LNCaP clone FGC (cell line): Measurements from ENCODE around the gene HOOK2.
"Not testable (repeated sequence)": the region's sequence is repeated elsewhere in the genome, so short reads cannot be mapped to it uniquely, and the experiment has no call there.

Experiments
- DNase-seq: peaks from one replicate; pipeline ENCODE4 v3.0.0-alpha.2; 2011; ENCODE audit warnings: low read depth
- H3K4me3 ChIP-seq: 2 replicates; pipeline ENCODE4 v1.5.1; 2011; ENCODE audit warnings: mild to moderate bottlenecking, low read depth, low read length, control low read depth
- TF ChIP-seq, protein P1 (sequence below): IDR thresholded peaks from 2 replicates; pipeline ENCODE4 v1.5.1; 2012; ENCODE audit warnings: mild to moderate bottlenecking; ENCODE audit not compliant: control insufficient read depth, insufficient read depth; ENCODE audit errors: extremely low read depth

HOOK2 gene, protein sequence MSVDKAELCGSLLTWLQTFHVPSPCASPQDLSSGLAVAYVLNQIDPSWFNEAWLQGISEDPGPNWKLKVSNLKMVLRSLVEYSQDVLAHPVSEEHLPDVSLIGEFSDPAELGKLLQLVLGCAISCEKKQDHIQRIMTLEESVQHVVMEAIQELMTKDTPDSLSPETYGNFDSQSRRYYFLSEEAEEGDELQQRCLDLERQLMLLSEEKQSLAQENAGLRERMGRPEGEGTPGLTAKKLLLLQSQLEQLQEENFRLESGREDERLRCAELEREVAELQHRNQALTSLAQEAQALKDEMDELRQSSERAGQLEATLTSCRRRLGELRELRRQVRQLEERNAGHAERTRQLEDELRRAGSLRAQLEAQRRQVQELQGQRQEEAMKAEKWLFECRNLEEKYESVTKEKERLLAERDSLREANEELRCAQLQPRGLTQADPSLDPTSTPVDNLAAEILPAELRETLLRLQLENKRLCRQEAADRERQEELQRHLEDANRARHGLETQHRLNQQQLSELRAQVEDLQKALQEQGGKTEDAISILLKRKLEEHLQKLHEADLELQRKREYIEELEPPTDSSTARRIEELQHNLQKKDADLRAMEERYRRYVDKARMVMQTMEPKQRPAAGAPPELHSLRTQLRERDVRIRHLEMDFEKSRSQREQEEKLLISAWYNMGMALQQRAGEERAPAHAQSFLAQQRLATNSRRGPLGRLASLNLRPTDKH

DNA sequence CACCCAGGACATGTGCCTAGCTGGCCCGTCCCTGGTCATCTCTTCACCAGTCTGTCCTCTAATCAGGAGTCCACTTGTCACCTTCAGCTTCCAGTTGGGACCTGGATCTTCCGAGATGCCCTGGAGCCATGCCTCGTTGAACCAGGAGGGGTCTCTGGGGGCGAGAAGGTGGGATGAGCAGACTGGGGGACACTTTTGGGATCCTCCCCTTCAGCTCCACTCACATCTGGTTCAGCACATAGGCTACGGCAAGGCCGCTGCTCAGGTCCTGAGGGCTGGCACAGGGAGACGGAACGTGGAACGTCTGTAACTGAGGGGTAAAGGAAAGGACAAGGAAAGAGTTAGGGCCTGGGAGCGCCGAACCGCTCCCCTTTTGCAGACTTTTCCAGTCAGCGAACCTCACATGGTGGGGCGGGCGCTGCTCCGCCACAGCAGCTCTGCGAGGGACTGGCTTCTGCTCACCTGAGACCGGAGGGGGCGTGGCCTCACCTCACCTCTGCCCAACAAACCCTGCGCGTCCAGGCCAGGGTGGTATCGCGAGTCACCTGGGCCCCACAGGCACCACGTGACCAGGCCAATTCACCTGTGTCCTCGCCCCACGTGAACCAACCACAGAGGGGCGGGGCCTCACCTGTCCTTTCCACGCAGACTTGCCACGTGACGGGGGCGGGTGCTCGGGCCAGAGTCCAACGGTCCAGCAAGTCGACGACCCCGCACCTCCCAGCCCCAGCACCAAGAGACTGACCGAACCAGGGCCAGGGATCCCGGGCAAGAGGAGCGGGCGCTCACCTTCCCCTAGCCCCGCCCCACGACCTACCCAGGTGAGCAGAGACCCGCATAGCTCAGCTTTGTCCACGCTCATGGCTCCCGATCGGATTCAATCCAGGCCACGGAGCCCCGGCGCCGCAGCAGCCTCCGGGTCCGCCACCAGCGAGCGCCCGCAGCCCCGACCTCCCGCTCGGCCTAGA, at the start of gene HOOK2:
TSS of gene HOOK2 (minus strand) at position 965 of the 968 bp plus-strand sequence. CDS start at position 862, 103 bp downstream.
- peak within 1 kb of the TSS; percentile 87 for H3K4me3 ChIP-seq
- DNase-seq: peak; percentile 98
- TF ChIP-seq, protein P1, sequence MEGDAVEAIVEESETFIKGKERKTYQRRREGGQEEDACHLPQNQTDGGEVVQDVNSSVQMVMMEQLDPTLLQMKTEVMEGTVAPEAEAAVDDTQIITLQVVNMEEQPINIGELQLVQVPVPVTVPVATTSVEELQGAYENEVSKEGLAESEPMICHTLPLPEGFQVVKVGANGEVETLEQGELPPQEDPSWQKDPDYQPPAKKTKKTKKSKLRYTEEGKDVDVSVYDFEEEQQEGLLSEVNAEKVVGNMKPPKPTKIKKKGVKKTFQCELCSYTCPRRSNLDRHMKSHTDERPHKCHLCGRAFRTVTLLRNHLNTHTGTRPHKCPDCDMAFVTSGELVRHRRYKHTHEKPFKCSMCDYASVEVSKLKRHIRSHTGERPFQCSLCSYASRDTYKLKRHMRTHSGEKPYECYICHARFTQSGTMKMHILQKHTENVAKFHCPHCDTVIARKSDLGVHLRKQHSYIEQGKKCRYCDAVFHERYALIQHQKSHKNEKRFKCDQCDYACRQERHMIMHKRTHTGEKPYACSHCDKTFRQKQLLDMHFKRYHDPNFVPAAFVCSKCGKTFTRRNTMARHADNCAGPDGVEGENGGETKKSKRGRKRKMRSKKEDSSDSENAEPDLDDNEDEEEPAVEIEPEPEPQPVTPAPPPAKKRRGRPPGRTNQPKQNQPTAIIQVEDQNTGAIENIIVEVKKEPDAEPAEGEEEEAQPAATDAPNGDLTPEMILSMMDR: no peak

DNA sequence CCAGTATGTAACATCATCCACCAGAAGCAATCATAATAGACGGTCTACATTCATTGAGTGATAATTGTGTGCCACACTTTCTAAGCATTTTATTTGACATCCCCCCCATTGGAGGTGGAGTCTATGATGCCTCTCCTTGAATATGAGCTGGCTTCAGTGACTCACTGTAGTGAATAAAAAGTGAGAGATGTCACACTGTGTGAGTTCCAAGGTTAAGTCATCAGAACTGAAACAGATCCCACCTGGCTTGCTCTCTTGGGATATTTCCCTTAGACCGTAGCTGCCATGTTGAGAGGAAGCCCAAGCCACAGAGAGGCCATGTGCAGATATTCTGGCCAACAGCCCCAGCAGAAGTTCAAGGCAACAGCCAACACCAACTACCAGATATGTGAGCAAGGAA, 46.4 kb upstream of the HOOK2 start:
- no peak for DNase-seq
- no peak overlapping the region for H3K4me3 ChIP-seq
- TF ChIP-seq, protein P1: no peak

DNA sequence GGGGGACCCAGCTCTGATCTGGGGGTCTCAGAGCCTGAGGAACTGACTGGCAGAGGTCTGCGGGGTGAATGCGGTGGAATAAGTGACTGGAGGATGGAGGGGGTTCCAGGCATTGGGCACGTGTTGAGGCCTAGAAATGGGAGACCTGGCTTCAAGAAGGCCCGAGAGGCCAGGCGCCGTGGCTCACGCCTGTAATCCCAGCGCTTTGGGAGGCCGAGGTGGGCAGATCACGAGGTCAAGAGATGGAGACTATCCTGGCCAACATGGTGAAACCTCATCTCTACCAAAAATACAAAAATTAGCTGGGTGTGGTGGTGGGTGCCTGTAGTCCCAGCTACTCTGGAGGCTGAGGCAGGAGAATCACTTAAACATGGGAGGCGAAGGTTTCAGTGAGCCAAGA, 42.5 kb upstream of the HOOK2 start:
- not testable (repeated sequence) for DNase-seq, H3K4me3 ChIP-seq

DNA sequence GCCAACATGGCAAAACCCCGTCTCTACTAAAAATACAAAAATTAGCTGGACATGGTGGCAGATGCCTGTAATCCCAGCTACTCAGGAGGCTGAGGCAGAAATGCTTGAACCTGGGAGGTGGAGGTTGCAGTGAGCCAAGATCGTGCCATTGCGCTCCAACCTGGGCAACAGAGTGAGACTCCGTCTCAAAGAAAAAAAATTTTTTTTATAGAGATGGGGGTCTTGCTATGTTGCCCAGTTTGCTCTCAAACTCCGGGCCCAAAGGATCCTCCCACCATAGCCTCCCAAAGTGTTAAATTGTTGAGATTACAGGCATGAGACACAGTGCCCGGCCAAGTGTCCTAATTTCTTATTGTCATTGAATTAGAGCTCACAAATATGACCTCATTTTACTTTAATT, 41.8 kb upstream of the HOOK2 start:
- DNase-seq, H3K4me3 ChIP-seq: not testable (repeated sequence)

DNA sequence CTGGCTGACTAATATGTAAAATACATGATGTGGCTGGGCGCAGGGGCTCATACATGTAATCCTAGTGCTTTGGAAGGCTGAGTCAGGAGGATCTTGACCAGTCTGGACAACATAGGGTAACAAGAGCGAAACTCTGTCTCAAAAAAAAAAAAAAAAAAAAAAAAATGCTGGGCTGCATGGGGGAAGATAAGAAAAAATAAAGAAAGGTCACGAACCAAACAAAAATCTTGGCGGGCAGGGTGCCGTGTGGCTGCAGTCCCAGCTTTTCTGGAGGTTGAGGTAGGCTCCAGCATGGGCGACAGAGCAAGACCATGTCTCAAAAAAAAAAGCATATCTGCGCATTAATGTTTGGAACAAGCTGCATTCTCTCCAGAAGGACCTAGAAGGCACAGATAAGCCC, 39.7 kb upstream of the HOOK2 start:
- H3K4me3 ChIP-seq: no peak overlapping the region
- DNase-seq: no peak
- TF ChIP-seq, protein P1: no peak

DNA sequence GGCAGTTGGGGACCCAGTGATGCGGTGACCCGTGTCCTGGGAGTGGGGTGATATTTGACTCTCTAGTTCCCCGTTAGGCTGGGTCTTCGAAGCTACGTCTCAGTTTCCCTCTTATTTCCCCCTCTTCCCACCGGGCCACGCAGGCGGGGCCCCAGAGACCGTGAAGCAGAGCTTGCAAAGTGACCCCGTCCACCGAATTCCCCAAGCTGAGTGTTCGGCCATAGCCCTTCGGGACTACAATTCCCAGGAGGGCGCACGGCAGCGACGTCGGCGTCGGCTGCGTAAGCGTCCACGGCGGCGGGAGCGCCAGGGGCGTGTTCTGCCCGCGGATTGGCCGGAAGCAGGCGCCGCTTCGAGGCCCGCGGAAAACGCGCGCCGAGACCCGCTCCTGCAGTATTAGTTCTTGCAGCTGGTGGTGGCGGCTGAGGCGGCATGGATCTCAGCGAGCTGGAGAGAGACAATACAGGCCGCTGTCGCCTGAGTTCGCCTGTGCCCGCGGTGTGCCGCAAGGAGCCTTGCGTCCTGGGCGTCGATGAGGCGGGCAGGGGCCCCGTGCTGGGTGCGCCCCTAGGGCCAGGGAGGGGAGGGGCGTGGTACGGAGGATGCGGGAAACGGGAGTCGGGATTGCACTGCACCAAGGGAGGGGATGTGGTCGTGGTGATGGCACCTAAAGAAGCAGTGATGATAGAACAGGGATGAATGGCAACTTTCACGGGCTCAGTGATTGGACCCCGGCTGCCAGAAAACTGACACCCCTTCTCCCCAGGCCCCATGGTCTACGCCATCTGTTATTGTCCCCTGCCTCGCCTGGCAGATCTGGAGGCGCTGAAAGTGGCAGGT, 31.1 kb upstream of the HOOK2 start, which contains the start of gene RNASEH2A:
TSS of gene RNASEH2A (plus strand) at position 343 of the 840 bp plus-strand sequence. CDS start at position 433, 90 bp downstream.
- peak; percentile 52 for DNase-seq
- peak within 1 kb of the TSS; percentile 68 for H3K4me3 ChIP-seq
- TF ChIP-seq, protein P1: no peak

DNA sequence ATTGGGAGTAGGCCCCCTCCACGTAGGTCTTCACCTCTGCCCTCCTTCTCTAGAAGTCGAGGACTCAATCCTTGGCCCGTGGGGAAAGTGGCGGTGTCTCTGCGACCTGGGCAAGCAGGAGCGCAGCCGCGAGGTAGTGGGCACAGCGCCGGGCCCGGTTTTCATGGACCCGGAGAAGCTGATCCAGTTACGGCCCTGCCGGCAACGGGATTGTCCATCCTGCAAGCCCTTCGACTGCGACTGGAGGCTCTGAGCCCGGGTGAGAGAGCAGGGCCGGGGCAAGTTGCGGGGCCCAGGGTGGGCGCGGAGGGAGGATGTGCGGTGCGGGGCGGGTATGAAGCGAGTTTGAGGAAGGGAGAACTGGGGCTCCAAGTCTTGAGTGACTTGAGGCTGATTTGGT, 28.7 kb upstream of the HOOK2 start:
- TF ChIP-seq, protein P1: no peak
- no peak for DNase-seq
- H3K4me3 ChIP-seq: no peak overlapping the region
